ENCODE data around the gene CACUL1.

Gene CACUL1

GRCh38 chr10:118628397-118628796, 126.4 kb downstream of the CACUL1 start:
- DNase-seq, result no peak

- DNase-seq, result no peak
Observed at GRCh38 chr10:118626953-118627352, 127.8 kb downstream of the CACUL1 start.
